NCI-H2029 treated with DMSO at 0.1 percent for 48 hours (cell line): ENCODE measurements around the gene UPB1.
"Not testable (repeated sequence)": the region's sequence is repeated elsewhere in the genome, so short reads cannot be mapped to it uniquely, and the experiment has no call there.

ENCODE experiments used
- DNase-seq: peaks from one replicate; lab custom pipeline; 2025; lab: John Stamatoyannopoulos, UW

The UPB1 gene

DNA sequence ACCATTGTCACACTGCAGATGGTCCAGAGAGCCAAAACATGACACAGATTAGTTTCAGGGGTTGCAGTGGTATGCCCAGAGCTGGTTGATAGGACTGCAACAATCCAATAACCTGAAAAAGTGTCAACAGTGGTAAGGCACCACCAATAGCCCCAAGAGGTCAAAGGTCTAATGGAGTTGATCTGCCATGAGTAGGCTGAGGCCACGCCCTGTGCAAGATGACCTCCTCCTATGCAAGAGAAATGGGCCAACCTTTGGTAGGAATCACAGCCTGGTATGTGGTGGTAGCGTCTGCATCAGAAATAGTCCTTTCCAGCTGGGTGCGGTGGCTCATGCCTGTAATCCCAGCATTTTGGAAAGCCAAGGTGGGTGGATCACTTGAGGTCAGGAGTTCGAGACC is 40.2 kb downstream of the UPB1 start:
- no peak for DNase-seq

DNA sequence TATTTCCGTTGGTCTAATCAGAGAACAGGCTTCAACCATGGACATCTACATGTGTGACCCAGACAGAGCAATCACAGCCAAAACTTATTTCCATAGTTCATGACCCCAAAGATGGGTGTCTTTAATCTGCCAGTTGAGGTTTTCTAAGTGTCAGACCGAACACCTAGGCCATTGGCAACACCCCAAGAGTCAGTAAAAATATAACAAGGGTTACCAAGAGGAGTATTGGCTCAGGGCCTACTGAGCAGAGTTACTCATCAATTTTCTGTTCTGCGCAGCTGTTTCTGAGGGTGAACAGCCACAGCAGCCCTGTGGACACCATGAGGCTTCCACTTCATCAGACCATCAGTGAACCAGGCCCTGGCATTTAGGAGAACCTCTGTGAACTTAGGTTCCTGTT is 41.0 kb downstream of the UPB1 start:
- DNase-seq, result no peak

DNA sequence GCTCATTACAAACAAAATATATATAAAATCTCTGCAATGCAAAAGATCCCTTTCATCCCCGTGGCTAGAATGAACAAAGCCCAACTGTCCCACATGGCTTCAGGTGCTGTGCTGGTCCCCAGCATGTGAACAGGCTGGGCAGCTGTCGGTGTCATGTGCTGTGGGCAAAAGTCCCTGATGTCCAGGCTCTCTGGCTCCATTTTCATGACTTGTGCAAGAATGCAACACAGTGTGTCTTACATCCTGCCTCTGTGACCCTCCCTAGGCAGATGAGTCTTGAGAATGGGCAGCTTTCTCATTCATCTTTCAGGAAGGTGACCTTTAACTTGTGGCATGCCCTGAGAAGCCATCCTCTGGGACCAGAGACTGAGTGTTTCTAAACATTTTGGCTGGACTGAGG is 45.3 kb downstream of the UPB1 start:
- no peak for DNase-seq

DNA sequence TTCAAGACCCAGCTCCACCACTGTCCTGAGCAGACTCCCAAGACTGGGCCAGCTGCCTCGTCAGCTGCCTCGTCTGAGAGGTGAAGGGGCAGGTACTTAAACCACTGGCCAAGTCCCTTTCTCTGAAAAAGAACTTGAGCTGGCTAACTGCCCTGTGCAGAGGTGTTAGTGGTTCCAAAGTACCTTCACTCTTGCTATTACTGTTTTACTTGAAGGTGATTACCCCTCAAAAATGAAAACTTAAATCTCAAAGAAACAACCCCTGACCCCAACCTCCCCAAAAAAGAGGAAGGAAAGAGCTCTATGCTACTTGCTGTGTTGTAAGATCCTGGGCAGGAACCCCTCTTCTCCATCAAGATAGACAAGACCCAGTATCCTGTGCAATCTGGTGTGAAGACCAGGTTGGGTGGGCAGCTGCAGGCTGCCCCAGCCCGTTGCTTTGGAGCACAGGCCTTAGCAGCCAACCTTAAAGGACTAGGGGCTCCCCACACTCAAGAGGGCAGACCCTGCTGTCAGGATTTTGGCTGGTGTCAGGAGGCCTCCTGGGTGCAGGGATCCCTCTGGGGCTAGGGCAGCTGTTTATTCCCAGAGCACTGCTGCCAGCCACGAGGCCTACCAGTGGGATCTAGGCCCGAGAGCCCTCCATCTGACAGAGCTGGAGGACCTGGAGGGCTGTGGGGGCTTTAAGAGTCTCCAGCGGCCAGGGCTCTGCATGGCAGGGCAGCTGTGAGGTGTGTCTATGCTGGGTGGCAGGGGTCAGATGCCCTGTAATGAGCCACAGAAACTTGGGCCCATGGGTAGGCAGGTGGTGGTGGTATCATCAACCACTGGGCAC is 46.8 kb downstream of the UPB1 start:
- DNase-seq, result no peak

DNA sequence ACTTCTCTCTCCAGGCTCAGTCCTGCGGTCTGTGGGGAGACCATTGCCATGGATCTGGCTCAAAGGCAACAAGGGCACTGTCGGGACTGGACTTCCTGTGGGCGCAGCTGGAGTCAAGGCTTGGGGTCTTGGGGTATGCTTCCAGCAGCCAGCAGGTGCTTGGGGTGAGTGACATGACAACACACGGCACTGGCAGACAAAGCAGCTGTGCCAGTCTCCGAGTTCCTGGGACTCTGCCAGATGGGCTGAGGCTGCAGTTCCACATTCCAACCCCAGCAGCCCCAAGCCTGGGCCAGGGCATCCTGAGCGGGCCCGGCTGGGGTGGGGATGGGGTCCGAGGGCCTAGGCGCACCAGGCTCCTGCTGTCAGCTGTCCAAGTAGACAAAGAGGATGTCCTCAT is 47.5 kb downstream of the UPB1 start:
- DNase-seq, result no peak

DNA sequence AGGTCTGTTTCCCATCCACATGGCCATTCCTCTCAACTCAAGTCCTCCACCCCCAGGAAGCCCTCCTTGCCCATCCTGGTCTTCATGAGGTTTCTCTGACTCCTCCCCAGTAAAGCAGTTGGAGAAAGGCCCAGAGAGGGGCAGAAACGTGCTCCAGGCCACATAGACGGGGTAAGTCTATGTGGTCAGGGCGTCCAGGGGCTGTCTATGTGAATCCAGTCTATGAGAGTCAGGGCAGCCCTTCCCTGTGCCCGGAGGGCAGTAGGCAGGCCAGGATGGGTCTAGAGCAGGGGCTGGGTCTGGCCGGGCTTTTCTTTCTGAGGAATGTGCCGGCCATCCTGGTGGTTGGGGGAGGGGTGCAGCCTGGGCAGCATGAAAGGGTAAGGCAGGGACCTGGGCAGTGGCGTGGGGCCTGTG is 48.1 kb downstream of the UPB1 start:
- DNase-seq, result no peak

DNA sequence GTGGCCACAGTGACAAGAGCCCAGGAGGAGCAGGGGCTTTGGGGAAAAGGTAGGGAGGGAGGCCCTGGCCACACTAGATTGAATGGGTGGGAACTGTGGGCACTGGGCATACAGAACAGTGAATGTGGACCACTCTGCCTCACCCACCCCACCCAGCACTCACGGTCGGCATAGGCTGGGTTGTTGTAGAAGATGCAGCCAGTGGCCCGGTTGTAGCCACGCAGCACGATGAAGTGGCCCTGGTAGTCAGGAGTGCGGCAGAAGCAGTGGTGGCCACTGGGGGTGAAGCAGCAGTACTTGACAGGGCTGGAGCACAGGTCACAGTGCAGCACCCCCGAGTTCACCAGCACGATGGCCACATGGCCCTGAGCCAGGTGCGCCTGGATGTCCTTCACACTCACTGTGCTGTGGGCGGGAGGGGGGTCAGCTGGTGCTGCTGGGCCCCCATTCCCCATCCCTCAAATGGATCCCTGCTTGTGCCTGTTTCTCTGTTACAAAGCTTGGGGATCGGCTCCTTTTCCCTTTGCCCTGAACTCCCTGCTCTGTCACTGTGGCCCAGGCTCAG is 48.6 kb downstream of the UPB1 start:
- no peak for DNase-seq

DNA sequence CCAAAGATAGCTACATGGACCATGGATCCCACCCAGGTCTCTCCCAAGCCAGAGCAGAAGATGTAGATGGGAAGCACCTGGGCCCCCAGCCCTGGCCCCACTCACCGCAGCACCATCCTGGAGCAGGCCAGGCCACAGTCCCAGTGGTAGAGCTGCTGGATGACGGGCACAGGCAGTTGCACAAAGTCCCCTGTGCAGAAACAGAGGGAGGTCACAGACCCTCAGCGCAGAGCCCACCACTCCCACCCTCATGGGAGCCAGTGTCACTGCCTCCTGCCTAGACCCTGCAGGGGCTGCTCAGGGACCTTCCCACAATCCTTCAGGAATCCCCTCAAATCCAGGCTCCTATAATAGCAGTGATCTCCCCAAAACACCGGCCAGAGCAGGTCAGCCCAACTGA is 53.7 kb downstream of the UPB1 start:
- DNase-seq, result no peak

DNA sequence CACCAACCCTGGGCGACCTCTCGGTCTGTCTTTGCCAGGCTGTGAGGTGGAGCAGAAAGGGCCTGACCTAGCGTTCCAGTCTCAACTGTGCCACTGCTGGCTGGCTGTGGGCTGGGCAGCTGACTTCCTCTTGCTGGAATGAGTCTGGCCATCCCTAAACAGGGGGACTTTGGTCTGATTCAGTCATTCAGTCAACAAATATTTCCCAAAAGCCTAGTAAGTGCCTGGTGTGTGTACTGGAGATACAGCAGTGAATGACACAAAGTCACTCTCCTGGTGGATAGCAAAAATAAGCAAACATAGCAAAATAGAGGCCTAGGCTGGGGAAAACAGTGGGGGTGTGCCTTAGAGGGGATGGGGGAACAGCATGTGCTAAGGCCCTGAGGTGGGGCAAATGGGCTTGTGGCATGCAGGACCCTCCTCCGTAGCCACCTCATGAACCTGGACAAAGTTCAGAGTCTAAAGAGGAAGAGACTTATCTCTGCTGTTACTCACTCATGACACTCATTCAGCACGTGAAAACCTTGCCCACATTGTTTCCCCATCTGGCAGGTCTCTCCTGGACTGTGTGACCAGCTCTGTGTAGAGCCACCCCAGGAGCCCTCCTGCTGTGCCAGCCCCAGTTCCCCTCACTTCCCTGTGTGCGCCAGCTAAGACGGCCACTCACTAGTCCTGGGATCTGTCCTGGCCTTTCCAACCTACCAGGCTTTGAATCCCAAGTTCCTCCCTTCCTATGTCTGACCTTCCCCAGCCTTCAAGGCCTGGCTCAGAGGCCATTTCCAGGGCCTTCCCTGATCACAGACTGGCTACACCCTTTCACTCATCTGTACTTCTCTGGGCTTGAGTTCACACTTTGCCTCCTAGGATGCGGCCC is 55.1 kb downstream of the UPB1 start:
- no peak for DNase-seq

DNA sequence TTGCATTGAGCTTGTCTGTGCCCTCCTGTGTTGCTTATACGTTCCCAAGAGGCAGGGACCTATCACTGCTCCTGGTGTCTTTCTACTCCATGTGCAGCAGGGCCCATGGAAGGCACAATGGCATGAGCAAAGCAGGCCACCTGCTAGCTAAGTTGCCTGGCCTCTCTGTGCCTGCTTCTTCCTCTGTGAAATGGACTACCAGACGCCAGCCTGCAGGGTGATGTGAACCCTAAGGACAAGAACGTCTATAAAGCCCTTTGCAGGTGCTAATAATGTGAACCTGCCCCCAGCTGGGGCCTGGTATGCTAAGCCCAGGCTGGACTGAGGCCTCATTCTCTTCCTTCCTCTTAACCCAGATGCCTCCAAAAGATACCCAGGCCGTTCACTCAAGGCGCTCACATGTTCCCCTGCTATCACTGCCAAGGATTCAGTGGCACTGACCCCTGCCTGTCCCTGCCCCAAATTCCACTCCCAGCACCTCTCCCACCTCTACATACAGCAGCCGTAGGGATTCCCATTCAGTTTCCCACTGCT is 55.8 kb downstream of the UPB1 start:
- DNase-seq, result no peak

DNA sequence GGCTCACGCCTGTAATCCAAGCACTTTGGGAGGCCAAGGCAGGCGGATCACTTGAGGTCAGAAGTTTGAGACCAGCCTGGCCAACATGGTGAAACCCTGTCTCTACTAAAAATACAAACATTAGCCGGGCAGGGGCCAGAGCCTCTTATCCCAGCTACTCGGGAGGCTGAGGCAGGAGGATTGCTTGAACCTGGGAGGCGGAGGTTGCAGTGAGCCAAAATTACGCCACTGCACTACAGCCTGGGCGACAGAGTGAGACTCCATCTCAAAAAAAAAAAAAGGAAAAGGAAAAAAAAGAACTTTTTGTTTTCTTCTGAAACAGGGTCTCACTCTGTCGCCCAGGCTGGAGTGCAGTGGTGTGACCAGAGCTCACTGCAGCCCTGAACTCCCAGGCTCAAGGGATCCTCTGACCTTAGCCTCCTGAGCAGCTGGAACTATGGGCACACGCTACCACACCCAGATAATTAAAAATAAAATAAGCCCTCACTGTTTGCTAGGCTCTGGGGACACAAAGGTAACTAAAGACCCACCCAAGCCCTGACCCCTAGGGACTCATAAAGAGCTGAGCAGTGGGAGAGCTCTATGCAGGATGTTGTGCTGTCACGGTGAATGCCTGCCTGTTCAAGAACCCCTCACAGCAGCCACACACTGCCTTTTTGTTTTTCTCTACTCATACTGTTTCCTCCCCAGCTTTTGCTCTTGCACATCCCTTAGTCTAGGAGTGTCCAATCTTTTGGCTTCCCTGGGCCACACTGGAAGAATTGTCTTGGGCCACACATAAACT is 57.6 kb downstream of the UPB1 start:
- not testable (repeated sequence) for DNase-seq

DNA sequence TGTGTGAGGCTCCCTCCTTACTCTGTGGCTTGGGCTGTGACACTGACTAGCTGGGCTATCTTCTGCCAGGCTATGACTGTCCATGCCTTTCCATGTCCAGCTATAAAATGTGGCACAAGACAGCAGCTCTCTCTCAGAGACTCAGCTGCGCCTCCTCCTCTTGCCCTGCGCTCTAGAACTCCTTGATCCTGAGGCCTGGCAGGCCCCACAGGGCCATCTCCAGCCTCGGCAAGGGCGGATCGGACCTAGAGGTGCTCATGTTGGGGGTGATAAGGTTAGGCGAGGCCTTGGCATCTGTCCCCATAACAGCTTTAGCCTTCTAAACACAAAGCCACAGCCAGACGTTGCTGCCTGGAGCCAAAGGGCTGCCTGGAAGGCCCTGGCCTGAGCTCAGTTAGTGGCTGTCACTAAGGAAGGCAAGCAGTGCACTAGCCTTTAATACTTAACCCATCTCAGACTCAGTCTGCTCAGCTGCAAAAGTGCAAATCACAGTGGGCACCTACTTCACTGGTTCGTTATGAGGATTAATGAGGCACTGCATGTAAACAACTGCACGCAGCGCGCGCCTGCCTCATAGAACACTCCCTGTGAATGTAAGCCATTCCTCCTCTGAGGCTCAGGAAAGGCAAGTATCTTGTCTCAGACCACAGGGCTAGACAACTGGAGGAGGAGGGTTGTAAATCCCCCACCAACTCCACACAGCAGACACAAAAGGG is 58.6 kb downstream of the UPB1 start:
- no peak for DNase-seq

DNA sequence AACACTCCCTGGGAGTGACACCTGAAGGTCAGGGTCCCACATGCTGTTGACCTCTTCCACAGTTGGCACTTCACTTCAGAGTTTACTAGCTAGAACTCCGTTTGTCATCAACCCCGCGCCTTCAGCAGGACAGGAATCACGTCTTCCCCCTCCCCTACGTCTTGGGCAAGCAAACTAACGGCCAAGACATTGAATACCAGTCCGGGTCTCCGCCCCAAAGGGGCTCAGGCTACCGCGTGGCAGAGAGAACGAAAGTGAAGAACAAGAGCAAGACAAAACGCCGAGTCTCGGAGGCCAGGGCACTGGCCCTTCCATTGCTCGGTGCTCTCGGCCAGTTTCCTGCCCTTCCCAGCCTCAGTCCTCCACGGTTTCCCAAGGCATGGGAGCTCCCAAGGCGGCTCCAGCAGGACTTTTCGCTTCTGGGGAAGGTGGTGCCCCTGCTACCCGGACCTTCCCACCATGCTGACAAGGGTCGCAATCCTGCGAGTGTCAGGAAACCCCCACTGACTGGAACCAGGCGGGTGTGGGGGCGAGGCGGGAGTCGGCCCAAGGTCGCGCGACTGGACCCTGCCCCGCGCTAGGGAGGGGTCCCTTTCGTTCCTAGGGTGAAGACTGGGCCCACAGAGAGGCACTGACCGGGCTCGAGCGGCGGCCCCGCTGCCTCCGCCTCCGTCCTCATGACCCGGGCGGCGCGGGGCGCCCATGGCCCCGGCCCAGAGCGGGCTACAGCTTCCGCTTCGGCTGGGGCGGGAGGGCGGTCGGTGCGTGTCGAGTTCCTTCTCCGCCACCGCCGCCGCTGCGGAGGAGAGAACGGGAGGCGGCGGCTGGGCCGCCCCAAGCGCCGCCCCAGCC is 59.4 kb downstream of the UPB1 start, which contains the start of gene GUCD1:
TSS of gene GUCD1 (minus strand) at position 826 of the 852 bp plus-strand sequence. CDS start at position 679, 147 bp downstream.
- no peak for DNase-seq

DNA sequence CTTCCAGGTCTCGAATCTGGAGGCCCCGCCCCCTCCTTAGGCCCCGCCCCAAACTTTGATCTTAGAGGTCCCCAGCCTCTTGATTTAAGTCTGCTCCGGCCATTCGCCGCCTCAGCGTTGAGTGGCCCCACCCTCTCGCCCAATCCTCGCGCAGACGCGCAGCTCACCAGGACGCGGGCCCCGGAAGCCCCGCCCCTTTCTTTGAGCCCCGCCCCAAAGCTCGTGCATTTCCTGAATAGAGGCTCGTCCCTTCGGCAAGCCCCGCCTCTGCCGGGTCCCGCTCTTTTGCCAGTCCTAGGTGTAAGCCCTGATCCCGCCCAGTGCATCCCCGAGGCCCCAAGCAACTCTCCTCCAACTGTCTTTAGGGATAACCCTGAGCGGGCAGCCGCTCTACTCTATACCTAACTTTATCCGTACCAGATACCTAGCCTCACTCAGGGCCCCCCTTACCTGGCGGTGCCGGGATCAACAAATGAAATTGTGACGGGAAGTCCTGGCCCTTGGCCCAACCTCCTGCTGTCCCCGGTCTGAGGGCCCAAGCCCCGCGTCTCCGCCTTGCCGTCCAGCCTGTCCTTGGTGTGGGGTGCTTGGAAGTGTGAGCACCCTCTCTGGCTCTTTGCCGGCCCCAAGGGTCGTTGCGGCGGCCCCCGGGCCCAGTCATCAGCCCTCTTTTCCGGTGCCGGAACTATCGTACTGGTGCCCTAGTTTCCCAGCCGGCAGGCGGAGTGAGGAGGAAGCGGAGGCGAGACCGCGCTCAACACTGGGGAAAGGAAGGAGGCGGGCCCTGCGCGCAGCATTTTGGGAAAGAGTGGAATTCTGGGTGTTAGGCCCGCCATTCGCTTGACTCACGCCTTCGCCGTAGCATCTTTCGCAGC is 60.3 kb downstream of the UPB1 start, which contains the start of gene SNRPD3:
TSS of gene SNRPD3 (plus strand) at position 835 of the 875 bp plus-strand sequence. CDS start 1,676 bp downstream, outside the sequence.
- DNase-seq, result peak; percentile 82

DNA sequence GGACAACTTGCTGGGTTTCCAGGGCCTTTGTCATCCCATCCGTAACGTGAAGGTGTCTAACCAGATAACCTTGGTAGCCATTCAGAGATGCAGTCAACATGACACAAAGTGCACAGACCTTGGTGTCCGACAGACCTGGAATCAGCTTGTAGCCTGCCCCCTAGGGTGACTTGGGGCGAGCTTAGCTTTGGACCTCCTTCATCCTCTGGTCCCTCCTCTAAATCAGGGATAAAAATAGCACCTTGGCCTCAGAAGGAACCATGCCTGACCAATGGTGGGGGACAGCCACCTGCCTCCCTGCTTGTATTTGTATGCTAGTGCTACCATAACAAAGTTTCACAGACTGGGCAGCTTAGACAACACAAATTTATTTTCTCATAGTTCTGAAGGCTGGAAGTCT is 64.3 kb downstream of the UPB1 start:
- DNase-seq, result no peak

DNA sequence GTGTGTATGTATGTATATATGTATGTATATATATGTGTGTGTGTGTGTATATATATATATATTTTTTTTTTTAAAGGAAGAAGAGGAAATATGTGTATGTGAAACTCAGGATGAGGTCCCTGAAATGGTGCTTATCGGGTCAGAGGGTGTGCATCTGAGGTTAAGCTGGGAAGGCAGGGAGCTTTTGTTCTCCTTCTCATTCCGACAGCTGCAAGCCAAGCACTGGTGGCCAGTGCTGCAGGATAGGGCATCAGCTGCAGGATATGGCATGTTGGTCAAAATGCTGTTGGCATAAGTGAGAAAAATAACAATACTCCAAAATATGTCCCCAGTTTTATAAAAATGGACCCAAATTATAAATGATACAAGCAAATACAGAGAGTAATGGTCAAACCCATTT is 68.1 kb downstream of the UPB1 start:
- DNase-seq, result no peak

DNA sequence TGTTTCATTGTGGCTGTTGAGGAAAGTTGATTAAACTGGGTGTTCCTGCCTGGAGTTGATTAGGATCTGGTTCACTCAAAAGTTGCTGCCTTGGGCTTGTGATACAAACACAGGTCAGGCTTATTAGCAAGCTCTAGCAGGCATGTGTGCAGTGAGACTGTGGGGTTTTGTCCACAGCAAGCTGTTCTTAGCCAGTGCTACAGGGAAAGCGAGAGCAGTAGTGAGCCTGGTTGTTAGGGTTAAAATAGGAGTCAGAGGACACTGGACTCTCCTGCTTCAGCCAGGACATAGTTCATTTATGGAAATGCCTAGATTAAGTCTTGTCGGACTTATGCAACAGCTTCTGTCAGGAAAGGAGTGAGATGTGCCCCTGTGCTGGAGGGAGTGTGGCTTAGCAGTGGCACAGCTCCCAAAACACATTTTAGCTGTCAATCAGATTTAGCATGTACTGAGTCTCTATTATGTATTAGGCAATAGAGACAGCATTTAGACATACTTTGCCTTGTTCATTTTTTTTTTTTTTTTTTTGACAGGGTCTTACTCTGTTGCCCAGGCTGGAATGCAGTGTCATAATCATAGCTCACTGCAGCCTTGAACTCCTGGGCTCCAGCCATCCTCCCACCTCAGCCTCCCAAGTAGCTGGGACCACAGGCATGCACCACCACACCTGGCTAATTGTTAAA is 69.4 kb downstream of the UPB1 start:
- DNase-seq, result no peak

DNA sequence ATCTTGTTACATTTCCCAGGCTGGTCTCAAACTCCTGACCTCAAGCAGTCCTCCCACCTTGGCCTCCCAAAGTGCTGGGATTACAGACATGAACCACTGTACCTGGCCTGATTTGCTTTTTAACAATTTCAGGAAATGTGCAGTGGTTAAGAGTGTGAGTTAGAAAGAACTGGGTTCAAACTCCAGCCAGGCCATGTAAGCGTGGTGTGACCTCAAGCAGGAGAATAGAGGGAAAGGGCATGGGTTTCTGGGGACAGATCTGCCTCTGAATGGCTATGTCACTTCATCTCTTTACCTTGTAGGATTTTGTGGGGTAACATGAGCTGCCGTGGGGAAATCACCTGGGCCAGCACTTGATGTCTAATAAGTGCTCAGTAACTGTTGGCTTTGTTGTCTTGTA is 69.9 kb downstream of the UPB1 start:
- no peak for DNase-seq
